IMR-90 (cell line): ENCODE measurements around the gene WDR37. TPM values are rescaled to one million over a fixed set of nuclear protein-coding genes. Genes with fewer than 3 reads are reported as not detected.

Source experiments
- ATAC-seq: fragments of 200-7000 bp; cut with Tn5 transposase; 2 replicates; pipeline ENCODE4 v1.9.1; 2020; ENCODE audit warnings: low read depth, mild to moderate bottlenecking, moderate library complexity
- BruUV-seq: library from RNA; stranded (reverse); fragments of 400-500 nt; replicated peaks from 2 replicates; lab custom pipeline; 2021; lab: Mats Ljungman, UMichigan
- CTCF ChIA-PET: fragments of 300-600 bp; formaldehyde crosslinking; extraction: SDS; loops from one replicate; lab custom pipeline; 2021; ENCODE audit warnings: antibody characterized with exemption; lab: Yijun Ruan, JAX
- POLR2A ChIA-PET: fragments of 300-600 bp; sonication (Branson Sonifier 250); formaldehyde crosslinking; loops from one replicate; lab custom pipeline; 2022; ENCODE audit warnings: antibody characterized with exemption; ENCODE audit not compliant: unreplicated experiment; lab: Charles Lee
- DNase-seq: peaks from one replicate; pipeline ENCODE4 v3.0.0; 2013
- H2AFZ ChIP-seq: replicated peaks from 2 replicates; pipeline ENCODE3; 2013; ENCODE audit warnings: low read length, mild to moderate bottlenecking; ENCODE audit not compliant: poor library complexity
- H2AK5ac ChIP-seq: 2 replicates; pipeline ENCODE4 v1.6.1; 2013; ENCODE audit warnings: low read depth, low read length, inconsistent platforms
- H2AK9ac ChIP-seq: replicated peaks from 2 replicates; pipeline ENCODE3; 2013; ENCODE audit warnings: mild to moderate bottlenecking, low read depth, low read length, moderate library complexity; ENCODE audit not compliant: poor library complexity
- H2BK120ac ChIP-seq: 2 replicates; pipeline ENCODE4 v1.6.1; 2013; ENCODE audit warnings: low read depth, low read length, inconsistent platforms
- H2BK15ac ChIP-seq: 3 replicates; pipeline ENCODE4 v1.6.1; 2013; ENCODE audit warnings: low read depth, low read length, inconsistent platforms
- H2BK20ac ChIP-seq: 2 replicates; pipeline ENCODE4 v1.6.1; 2013; ENCODE audit warnings: low read depth, mild to moderate bottlenecking, inconsistent platforms, low read length, moderate library complexity
- H2BK5ac ChIP-seq: 2 replicates; pipeline ENCODE4 v1.6.1; 2013; ENCODE audit warnings: mild to moderate bottlenecking, low read depth, low read length, inconsistent platforms; ENCODE audit not compliant: poor library complexity, severe bottlenecking
- H3K14ac ChIP-seq: replicated peaks from 2 replicates; pipeline ENCODE4 v1.6.1; 2013; ENCODE audit warnings: low read depth, low read length, inconsistent platforms
- H3K18ac ChIP-seq: 2 replicates; pipeline ENCODE4 v1.6.1; 2013; ENCODE audit warnings: low read depth, low read length, control low read depth
- H3K23ac ChIP-seq: 2 replicates; pipeline ENCODE4 v1.6.1; 2013; ENCODE audit warnings: low read depth, low read length, inconsistent platforms
- H3K27ac ChIP-seq: 2 replicates; pipeline ENCODE4 v1.5.1; 2013; ENCODE audit warnings: mild to moderate bottlenecking, control low read depth, low read length; ENCODE audit not compliant: insufficient read depth
- H3K27me3 ChIP-seq: 2 replicates; pipeline ENCODE4 v1.6.1; 2013; ENCODE audit warnings: low read length; ENCODE audit not compliant: control insufficient read depth, insufficient read depth
- H3K36me3 ChIP-seq: 2 replicates; pipeline ENCODE4 v1.6.1; 2013; ENCODE audit warnings: low read length, mixed read lengths; ENCODE audit not compliant: control insufficient read depth, insufficient read depth
- H3K4ac ChIP-seq: 2 replicates; pipeline ENCODE4 v1.6.1; 2013; ENCODE audit warnings: low read depth, low read length, inconsistent platforms
- H3K4me1 ChIP-seq: 2 replicates; pipeline ENCODE4 v1.6.1; 2013; ENCODE audit warnings: low read length, mixed read lengths; ENCODE audit not compliant: control insufficient read depth, insufficient read depth
- H3K4me2 ChIP-seq: 2 replicates; pipeline ENCODE4 v1.6.1; 2013; ENCODE audit warnings: low read depth, mild to moderate bottlenecking, control low read depth, low read length, moderate library complexity
- H3K4me3 ChIP-seq: 2 replicates; pipeline ENCODE4 v1.5.1; 2013; ENCODE audit warnings: low read depth, mild to moderate bottlenecking, control low read depth, low read length, moderate library complexity; ENCODE audit not compliant: insufficient read depth
- H3K56ac ChIP-seq: 2 replicates; pipeline ENCODE4 v1.6.1; 2013; ENCODE audit warnings: low read length, inconsistent platforms; ENCODE audit not compliant: insufficient read depth; ENCODE audit errors: extremely low read depth
- H3K79me1 ChIP-seq, 2 experiments: 2 replicates each; pipeline ENCODE4 v1.6.1; 2013; ENCODE audit warnings: low read length in 2 of 2, inconsistent platforms in 1 of 2, low read depth in 1 of 2
- H3K9ac ChIP-seq: 2 replicates; pipeline ENCODE4 v1.6.1; 2013; ENCODE audit warnings: low read depth, low read length, control low read depth
- H3K9me1 ChIP-seq: 2 replicates; pipeline ENCODE4 v1.6.1; 2013; ENCODE audit warnings: low read length, inconsistent platforms; ENCODE audit not compliant: insufficient read depth
- H3K9me3 ChIP-seq: 2 replicates; pipeline ENCODE4 v1.6.1; 2013; ENCODE audit warnings: low read length; ENCODE audit not compliant: control insufficient read depth, insufficient read depth
- H4K20me1 ChIP-seq: 2 replicates; pipeline ENCODE4 v1.6.1; 2013; ENCODE audit warnings: low read length, inconsistent platforms; ENCODE audit not compliant: insufficient read depth
- H4K5ac ChIP-seq: 2 replicates; pipeline ENCODE4 v1.6.1; 2013; ENCODE audit warnings: mild to moderate bottlenecking, low read depth, low read length, control low read depth
- H4K8ac ChIP-seq, 2 experiments: 2 replicates each; pipeline ENCODE4 v1.6.1; 2013; ENCODE audit warnings: low read depth in 2 of 2, low read length in 2 of 2, control low read depth in 1 of 2, inconsistent platforms in 1 of 2
- H4K91ac ChIP-seq: 2 replicates; pipeline ENCODE4 v1.6.1; 2013; ENCODE audit warnings: low read depth, low read length, inconsistent platforms; ENCODE audit not compliant: insufficient read depth
- BHLHE40 ChIP-seq: fragments of 150-350 bp; IDR thresholded peaks from 2 replicates; pipeline ENCODE4 v1.6.1; 2016; ENCODE audit warnings: mild to moderate bottlenecking, low read depth, low read length
- CEBPB ChIP-seq: IDR thresholded peaks from 2 replicates; pipeline ENCODE4 v1.6.1; 2012; ENCODE audit warnings: low read depth, low read length, improper control_type of control experiment
- CHD1 ChIP-seq: IDR thresholded peaks from 2 replicates; pipeline ENCODE4 v1.6.1; 2012; ENCODE audit warnings: low read depth, low read length, improper control_type of control experiment
- CTCF ChIP-seq: conservative IDR thresholded peaks from 2 replicates; pipeline ENCODE4 v1.5.1; 2012; ENCODE audit warnings: mild to moderate bottlenecking, low read depth, low read length, improper control_type of control experiment
- ELK1 ChIP-seq: fragments of 150-350 bp; IDR thresholded peaks from 2 replicates; pipeline ENCODE4 v1.6.1; 2016; ENCODE audit warnings: low read depth, mild to moderate bottlenecking, low read length, moderate library complexity, borderline replicate concordance
- FOS ChIP-seq: fragments of 150-350 bp; IDR thresholded peaks from 2 replicates; pipeline ENCODE4 v1.6.1; 2016; ENCODE audit warnings: low read depth, low read length
- MAZ ChIP-seq: IDR thresholded peaks from 2 replicates; pipeline ENCODE4 v1.6.1; 2012; ENCODE audit warnings: low read depth, mild to moderate bottlenecking, low read length, improper control_type of control experiment, moderate library complexity, borderline replicate concordance
- MXI1 ChIP-seq: IDR thresholded peaks from 2 replicates; pipeline ENCODE4 v1.6.1; 2012; ENCODE audit warnings: low read depth, mild to moderate bottlenecking, low read length, moderate library complexity, borderline replicate concordance
- POLR2A ChIP-seq: IDR thresholded peaks from 2 replicates; pipeline ENCODE4 v1.6.1; 2012; ENCODE audit warnings: mild to moderate bottlenecking, low read depth, low read length
- RAD21 ChIP-seq: IDR thresholded peaks from 2 replicates; pipeline ENCODE4 v1.6.1; 2012; ENCODE audit warnings: low read length, improper control_type of control experiment
- RCOR1 ChIP-seq: IDR thresholded peaks from 2 replicates; pipeline ENCODE4 v1.6.1; 2012; ENCODE audit warnings: mild to moderate bottlenecking, low read length, improper control_type of control experiment; ENCODE audit not compliant: insufficient replicate concordance
- RFX5 ChIP-seq: IDR thresholded peaks from 2 replicates; pipeline ENCODE4 v1.8.0; 2012; ENCODE audit warnings: low read depth, mild to moderate bottlenecking, low read length, moderate library complexity
- USF2 ChIP-seq: fragments of 150-350 bp; IDR thresholded peaks from 2 replicates; pipeline ENCODE4 v1.6.1; 2017; ENCODE audit warnings: mild to moderate bottlenecking, antibody characterized with exemption, low read length, low read depth
- WGBS, 2 experiments: methylation state at CpG; one replicate each; pipeline versions ENCODE4 v1.1.5 to v1.1.7; 2013; ENCODE audit warnings: missing lambda C conversion rate in 2 of 2; ENCODE audit not compliant: insufficient read length in 1 of 2; ENCODE audit errors: extremely low coverage in 2 of 2; 5-methylcytosine and 5-hydroxymethylcytosine counted together
- dilution Hi-C: fragments of 300-500 bp; cut with HindIII; formaldehyde crosslinking; loops from one replicate; pipeline ENCODE4 v1.14.3; 2018; ENCODE audit warnings: low sequenced_read_pairs; ENCODE audit not compliant: unreplicated experiment
- in situ Hi-C: fragments of 300-500 bp; cut with MboI; formaldehyde crosslinking; loops from 3 replicates; pipeline ENCODE4 v1.14.3; 2019; ENCODE audit warnings: low sequenced_read_pairs, inconsistent platforms, mixed read lengths
- intact Hi-C: fragments of 100-400 bp; cut with micrococcal nuclease; formaldehyde crosslinking; loops from 2 replicates; pipeline ENCODE4 v1.10.0; 2022
- polyA plus RNA-seq, 3 experiments: library from polyadenylated mRNA; depleted of rRNA; stranded (reverse); fragments of >200 nt; gene quantifications; 2 replicates each; pipeline ENCODE4 v1.2.3, GENCODE V29; 2012; ENCODE audit warnings: low replicate concordance in 1 of 3
- total RNA-seq: library from RNA; depleted of rRNA; stranded (reverse); fragments of >200 nt; gene quantifications from 2 replicates; pipeline ENCODE4 v1.2.3, GENCODE V29; 2012

The WDR37 gene
- total and polyA plus RNA-seq, 2 of the 4 experiments (the other 2 are of a cell fraction) = 12.7 to 14.5 TPM

- no peak overlapping the region for H2BK5ac ChIP-seq
- DNase-seq = no peak
- CTCF ChIA-PET = no interaction called here
- no peaks in the 10 kb centered on the region for H4K20me1 ChIP-seq
- H3K27me3 ChIP-seq = no peaks in the 10 kb centered on the region
- no peak overlapping the region for H2BK120ac ChIP-seq
- H3K79me1 ChIP-seq = no peaks in the 10 kb centered on the region
- H3K9me3 ChIP-seq = no peaks in the 10 kb centered on the region
- H3K4me2 ChIP-seq = no peak overlapping the region
- POLR2A ChIA-PET = no interaction called here
- peaks cover 5% of the 10 kb centered on the region; the same call in 1 of the 2 replicates for H3K9me1 ChIP-seq
- no peak overlapping the region for H3K4ac ChIP-seq
- H3K36me3 ChIP-seq = peaks cover 3% of the 10 kb centered on the region; the same call in 1 of the 2 replicates
- TF ChIP-seq RCOR1 = no peak
- TF ChIP-seq RAD21 = no peak
- no peak for TF ChIP-seq CHD1
- TF ChIP-seq MXI1 = no peak
- TF ChIP-seq FOS = no peak
- TF ChIP-seq MAZ = no peak
- no peak for TF ChIP-seq POLR2A
- TF ChIP-seq CEBPB = no peak
- TF ChIP-seq CTCF = no peak
- no peak for TF ChIP-seq RFX5
- no peak for TF ChIP-seq ELK1
- TF ChIP-seq BHLHE40 = no peak
- no peak for TF ChIP-seq USF2
- intact Hi-C loops (no loop called here), in situ Hi-C loops (no loop called here), dilution Hi-C loops (no loop called here)
- H2AK9ac ChIP-seq = no peak overlapping the region
- WGBS, 2 experiments = no CpG with 5 or more reads among the region's 3 CpGs
- no TSS peak for BruUV-seq
- H3K9ac ChIP-seq = no peak overlapping the region
- no peak overlapping the region for H4K91ac ChIP-seq
- no peak overlapping the region for H4K8ac ChIP-seq
- no peak overlapping the region for H3K14ac ChIP-seq
- H3K18ac ChIP-seq = no peak overlapping the region
- H4K5ac ChIP-seq = no peak overlapping the region
- no peaks in the 10 kb centered on the region for H3K4me1 ChIP-seq
- H2AFZ ChIP-seq = no peak overlapping the region
- H3K56ac ChIP-seq = no peak overlapping the region
- H3K23ac ChIP-seq = no peak overlapping the region
- H2AK5ac ChIP-seq = no peak overlapping the region
- no peak overlapping the region for H3K4me3 ChIP-seq
- H2BK20ac ChIP-seq = no peak overlapping the region
- no peak overlapping the region for H2BK15ac ChIP-seq
- H3K27ac ChIP-seq = no peak overlapping the region
- ATAC-seq = no peak
Measured at GRCh38 chr10:1034758-1035157, 21.4 kb upstream of the WDR37 start.
